HG03135 (cell line): Measurements from ENCODE around the gene RDX.
"Not testable (repeated sequence)": the region's sequence is repeated elsewhere in the genome, so short reads cannot be mapped to it uniquely, and the experiment has no call there.

Experiments
- ATAC-seq: cut with Tn5 transposase; IDR thresholded peaks from one replicate; pipeline ENCODE4 v1.9.1; 2021; ENCODE audit warnings: mild to moderate bottlenecking, moderate library complexity; ENCODE audit not compliant: unreplicated experiment

The RDX gene

DNA sequence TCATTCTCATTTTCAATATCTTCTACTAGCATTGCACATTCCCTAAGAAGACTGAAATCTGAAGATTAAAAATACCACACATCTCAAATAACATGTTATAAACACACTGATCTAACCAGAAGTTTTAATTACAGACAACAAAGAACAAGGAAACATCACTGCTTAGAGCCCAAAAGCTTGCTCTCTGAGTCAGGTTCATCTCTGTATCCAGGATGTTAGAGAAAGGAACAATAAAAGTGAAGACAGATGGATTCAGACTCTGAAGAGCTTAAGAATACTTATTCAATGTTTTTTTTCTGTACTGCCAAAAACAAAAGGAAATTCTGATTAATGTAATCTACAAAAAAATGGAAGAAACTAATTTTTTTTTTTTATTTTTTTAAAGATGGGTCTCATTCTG lies 16.5 kb downstream of the RDX start:
- ATAC-seq, result no peak

DNA sequence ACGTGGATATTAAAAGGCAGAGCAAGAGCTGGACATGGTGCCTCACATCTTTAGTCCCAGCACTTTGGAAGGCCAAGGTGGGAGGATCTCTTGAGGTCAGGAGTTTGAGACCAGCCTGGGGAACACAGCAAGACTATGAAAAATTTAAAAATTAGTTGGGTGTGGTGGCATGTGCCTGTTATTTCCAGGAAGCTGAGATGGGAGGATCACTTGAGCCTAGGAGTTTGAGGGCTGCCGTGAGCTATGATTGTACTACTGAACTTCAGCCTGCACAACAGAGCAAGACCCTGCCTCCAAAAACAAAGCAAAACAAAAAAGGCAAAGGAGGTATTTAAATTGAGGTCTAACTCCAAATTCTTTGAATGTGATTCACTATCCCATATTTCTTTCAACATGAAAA lies 23.5 kb downstream of the RDX start:
- no peak for ATAC-seq

DNA sequence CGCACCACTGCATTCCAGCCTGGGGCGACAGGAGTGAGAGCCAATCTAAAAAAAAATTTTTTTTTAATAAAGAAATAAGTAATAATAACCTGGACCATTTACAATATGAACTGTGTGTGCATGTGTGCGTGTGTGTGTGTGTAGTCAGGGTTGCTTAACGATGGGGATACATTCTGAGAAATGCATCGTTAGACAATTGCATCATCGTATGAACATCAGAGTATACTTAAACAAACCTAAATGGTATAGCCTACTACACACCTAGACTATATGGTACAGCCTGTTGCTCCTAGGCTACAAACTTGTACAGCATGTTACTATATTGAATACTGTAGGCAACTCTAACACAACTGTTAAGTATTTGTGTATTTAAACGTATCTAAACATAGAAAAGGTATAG lies 26.4 kb downstream of the RDX start:
- ATAC-seq, result no peak

DNA sequence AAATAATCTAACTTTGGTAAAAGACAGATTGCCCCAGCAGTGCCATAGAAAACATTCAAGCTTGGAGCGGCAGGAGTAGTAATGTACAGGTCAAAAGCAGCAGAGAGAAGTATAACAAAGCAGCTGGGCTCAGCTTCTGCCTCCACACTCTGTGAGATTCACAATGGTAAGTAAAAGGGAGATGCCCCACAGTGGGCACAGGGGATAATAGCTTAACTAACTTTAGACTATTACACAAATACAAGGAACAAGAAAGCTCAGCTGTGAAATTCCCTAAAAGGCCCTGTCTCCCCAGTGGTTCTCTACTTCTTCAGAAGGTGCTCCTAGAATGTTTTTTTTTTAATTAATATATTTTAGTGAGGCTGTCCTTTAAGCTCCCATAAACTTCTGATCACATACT lies 28.0 kb downstream of the RDX start:
- no peak for ATAC-seq

DNA sequence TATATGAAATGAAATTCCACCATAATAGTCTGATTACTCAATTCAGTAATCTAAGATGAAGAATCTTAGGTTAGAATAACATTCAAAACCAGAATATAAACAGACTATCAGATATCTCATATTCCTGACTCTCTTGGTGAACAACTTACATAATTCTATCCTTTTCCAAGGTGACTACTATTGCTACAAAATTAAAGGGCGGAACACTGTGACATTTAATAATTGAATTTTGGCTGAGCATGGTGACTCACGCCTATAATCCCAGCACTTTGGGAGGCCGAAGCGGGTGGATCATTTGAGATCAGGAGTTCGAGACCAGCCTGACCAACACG lies 34.4 kb downstream of the RDX start:
- no peak for ATAC-seq

DNA sequence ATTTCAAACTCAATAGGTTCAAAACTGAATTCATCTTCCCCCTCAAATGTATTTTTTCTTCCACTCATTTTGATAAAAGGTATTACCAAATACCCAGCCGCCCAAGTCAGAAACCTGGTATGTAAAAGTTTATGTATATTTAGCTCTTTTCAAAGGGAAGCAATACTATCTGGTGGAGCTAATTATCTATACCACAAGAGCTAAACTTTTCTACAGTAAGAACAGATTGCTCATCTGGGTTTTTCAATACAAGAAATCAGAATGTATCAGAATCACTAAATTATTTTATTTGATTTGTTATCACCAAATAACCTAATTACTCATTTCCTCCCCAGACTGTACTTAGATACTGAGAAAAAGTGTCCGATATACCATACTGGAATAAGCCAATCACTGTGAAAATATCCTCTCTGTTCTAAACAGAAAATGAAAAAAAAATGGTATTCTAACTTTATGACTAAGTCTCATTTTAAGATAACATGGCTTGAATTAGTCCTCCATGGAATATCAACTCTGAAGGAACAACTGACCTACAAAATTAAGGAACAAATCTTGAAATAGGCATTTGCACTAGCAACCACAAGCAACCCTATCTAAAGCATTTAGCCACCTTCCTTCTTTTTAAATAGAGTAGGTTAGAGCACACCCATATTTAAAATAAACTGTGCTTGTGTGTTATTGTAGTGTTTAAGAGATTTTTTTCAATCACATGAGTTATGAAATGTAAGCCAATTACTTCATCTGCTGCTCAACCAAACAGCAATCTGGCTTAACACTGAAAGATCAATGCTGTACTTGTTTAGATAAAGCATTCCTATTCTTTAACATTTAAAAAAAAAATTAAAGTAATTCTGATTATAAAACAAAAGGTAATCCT lies 35.0 kb downstream of the RDX start:
- no peak for ATAC-seq

DNA sequence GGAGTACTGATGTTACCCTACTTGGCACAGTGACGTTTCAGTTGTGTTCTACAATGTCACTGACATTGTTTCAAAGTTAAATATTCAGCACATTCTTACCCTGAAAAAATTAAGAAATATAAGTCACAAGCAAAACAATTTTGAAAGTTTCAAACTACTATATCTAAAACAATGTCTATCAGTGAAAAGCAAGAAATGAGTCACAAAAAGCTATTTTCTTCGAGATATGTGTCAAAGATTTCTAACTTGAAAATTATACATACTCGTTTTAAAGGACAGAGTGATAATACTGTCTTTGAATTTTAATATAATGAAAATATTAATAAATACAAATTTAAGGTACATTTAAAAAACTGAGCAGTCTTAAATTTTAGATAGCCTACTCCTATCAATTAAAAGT lies 42.9 kb downstream of the RDX start:
- ATAC-seq, result no peak

DNA sequence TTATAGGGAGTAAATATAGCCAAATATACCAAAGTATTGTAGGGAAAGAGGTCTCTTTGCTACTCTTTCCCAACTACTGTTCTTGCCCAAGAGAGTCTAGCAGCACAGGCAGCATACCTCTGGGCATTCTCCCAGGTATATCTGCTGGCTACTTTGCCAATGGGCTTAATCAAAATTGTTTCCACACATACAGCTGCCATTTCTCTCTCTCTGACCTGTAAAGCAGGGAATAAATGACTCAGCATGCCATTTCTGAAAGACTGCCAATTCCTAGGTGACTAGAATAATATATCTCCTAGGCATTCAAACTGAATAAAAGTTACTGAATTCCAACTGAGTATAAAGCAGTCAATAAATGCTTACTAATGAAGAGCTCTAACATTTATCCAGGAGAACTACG lies 44.6 kb downstream of the RDX start:
- no peak for ATAC-seq

DNA sequence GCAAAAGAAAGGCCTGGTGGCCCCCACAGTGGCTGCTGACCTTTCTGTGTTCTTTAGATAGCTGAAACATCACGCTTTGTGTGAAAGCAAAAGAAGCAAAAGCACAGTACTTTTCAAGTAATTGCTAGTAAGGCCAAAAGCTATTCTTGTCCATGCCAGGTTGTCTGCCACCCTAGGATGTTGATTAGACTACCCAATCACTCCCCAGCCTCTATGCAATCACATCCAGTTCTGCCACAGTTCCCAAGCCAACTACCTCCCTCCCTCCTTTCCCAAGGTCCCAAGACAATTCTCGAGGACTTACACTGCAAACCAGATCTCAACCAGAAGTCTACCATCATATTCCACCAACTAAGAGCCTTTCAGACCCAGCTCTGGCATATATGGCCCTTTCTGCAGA lies 46.2 kb downstream of the RDX start:
- no peak for ATAC-seq

DNA sequence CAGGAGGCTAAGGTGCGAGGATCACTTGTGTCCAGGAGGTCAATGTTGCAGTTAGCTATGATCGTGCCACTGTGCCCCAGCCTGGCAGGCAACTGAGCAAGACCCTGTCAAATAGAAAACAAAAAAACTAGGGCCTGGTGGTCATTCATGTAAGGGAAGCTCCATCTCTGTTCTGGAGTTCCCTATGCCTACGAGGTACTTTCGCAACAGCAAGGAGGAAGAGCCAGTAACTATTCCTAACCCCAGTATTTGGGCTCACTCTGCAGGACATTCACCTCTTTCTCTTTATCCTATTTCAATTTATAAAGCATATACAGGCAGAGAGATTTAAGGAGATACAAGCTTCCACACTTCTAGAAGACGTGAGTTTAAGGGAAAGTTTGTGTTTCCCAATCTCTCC lies 46.6 kb downstream of the RDX start:
- no peak for ATAC-seq

DNA sequence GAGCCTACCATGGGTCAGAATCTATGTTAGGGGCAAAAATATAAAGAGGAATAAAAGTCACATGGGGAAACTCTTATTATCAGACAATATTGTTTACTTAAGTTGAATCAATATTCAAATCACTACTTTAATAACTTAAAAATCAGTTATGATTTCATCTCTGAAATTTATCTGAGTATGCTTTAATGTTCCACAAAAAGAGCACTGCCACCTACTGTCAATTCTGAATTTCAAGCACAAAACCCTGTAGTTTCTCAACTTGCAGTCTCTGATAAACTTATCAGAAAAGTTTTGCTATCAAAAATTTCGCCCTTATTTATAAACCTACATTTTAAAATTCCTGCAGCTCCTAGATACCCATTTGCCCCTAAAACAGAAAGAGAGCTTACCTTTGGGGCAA lies 47.3 kb downstream of the RDX start:
- no peak for ATAC-seq

DNA sequence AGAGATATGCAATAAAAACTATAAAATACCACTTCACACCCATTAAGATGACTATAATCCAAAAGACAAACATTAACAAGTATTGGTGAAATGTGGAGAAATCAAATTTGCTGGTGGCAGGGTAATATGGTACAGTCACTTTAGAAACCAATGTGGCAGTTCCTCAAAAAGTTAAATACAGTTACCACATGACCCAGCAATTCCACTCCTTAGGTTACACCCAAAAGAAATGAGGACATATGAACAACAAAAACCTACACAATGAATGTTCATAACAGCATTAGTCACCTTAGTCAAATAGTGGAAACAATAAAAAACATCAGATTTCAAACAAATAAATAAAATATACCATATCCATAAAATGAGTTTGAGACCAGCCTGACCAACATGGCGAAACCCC lies 52.6 kb downstream of the RDX start:
- ATAC-seq, result no peak

DNA sequence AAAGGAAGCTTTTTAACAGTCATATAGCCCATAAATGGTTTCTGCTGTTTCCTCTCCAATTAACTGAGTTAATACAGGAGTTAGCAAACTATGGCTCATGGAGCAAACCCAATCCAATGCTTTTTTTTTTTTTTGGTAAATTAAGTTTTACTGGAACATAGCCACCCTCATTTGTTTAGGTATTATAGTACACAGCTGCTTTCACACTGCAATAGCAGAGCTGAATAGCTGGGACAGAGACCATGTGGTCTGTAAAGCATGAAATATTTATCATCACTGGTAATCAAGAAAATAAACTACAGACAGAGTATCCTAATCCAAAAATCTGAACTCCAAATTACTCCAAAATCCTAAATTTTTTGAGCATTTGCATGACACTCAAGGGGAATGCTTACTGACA lies 53.7 kb downstream of the RDX start:
- no peak for ATAC-seq

DNA sequence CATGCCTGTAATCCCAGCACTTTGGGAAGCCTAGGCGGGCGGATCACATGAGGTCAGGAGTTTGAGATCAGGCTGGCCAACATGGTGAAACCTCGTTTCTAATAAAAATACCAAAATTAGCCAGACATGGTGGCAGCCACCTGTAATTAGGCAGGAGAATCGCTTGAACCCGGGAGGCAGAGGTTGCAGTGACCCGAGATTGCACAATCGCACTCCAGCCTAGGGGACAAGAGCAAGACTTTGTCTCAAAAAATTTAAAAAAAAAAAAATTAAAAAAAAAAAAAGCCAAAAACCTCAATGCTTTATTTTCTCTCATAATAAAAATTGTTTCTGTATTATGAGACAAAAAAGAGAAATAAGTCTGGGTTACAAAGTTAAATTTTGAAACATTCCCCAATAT lies 54.2 kb downstream of the RDX start:
- ATAC-seq, result no peak

DNA sequence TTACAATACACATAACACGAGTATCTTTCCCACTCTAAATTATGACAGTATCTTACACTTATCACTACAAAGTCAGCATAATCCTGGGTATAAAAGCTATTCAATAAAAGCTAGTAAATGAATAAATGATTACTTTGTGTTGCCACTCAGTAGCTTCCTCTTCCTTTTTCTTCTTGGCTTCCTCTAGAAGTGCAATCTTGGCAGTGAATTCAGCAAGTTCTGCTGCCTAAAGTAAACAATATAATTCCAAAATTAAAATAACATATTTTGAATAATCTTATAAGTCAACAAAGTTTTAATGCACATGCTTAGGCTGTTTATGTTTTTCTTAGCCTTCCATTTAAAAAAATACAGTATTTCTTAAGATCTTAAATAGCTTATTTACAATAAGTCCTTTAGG lies 60.4 kb downstream of the RDX start:
- ATAC-seq, result no peak

DNA sequence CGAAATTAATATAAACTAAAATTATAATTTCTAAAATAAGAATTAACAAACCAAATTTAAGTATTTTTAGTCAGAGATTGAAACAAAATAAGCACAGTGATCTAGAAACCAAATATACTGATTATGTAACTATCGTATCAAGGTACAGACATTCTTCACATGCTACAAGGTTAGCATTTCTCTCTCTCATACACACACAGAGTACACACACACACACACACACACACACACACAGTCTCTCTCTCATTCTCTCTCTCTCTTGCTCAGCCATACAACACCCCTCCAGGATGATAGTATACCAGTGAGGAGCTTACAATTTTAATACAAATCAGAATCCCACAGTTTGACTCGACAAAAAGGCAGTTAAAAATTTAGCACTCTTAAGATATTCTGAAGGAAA lies 66.0 kb downstream of the RDX start:
- ATAC-seq, result no peak

DNA sequence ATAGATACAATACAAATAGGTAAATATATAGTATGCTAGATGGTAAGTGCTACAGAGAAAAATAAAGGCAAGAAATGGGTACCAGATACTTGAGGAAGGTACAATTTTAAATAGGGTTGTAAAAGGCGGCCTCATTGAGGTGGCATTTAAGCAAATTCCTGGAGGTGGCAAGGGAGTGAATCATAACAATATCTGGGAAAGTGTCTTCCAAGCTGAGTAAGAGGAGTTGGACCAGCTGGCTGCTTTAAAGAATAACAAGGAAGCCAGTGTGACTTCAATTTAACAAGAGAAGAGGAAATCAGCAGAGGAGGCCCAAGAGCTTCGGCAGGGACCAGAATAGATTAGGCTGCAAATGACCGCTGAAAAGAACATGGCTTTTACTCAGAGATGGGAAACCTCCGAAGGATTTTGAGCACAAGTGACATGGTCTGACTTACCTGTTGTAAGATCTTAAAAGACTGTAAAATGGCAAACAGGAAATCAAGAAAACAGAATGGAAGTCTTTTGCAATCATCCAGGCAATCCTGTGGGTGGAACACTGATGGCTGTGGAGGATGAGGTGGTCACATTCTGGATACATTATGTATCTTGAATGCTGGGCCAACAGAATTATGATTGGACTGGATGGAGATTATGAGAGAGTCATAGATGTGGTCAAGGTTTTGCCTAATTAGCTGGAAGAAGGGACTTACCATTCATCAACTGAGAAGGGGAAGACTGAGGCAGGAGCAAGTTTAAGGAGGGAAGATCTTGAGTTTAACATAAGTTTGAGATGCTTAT lies 77.2 kb downstream of the RDX start:
- no peak for ATAC-seq

DNA sequence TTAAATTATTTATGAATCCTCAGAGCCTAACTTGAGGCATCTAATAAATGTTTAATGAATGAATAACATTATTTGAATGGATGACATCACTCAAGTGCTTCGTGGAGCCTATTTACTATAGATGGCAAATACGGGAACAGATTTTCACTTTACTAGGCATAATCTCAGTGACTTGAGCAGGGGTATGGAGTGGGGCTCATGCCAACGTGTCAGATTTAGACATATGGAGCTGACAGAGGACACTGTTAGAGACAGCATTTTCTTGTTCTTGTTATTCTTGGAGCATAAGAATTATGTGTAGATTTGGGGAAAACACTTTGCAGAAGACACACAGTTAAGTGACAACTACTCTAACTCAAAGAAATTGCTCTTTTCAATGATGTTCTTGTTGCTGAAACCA lies 78.5 kb downstream of the RDX start:
- ATAC-seq, result no peak

DNA sequence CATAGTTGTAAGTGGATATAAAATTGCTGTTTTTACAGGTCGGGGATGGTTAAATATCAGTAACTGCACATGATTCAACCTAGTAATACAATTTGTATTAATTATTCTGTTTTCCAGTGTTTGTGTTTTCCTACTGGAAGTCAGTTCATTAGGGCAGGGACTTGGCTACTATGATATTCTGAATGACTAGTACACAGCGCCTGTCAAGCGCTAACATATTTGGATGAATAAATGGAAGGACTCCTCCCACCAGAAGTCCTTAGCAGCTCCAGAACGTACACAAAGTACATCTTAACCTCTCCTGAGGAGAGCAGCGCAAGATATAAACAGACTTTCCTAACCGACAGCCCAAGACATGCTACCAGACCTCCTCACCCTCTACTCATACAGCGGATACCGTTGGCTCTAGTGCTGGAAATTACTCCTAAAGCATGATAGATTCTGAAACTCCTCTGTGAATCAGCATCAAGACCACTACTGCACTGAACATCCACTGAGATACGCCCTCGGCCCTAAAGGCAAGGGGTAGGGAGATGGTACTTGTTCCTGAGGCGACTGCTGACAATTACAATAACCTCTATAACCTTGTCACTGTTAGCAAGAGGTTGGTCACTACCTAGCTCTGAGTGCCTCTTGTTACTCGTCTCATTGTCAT lies 79.1 kb downstream of the RDX start:
- ATAC-seq, result no peak

DNA sequence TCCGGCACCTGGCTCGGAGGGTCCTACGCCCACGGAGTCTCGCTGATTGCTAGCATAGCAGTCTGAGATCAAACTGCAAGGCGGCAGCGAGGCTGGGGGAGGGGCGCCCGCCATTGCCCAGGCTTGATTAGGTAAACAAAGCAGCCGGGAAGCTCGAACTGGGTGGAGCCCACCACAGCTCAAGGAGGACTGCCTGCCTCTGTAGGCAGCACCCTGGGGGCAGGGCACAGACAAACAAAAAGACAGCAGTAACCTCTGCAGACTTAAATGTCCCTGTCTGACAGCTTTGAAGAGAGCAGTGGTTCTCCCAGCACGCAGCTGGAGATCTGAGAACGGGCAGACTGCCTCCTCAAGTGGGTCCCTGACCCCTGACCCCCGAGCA lies 87.1 kb downstream of the RDX start:
- ATAC-seq, result not testable (repeated sequence)

DNA sequence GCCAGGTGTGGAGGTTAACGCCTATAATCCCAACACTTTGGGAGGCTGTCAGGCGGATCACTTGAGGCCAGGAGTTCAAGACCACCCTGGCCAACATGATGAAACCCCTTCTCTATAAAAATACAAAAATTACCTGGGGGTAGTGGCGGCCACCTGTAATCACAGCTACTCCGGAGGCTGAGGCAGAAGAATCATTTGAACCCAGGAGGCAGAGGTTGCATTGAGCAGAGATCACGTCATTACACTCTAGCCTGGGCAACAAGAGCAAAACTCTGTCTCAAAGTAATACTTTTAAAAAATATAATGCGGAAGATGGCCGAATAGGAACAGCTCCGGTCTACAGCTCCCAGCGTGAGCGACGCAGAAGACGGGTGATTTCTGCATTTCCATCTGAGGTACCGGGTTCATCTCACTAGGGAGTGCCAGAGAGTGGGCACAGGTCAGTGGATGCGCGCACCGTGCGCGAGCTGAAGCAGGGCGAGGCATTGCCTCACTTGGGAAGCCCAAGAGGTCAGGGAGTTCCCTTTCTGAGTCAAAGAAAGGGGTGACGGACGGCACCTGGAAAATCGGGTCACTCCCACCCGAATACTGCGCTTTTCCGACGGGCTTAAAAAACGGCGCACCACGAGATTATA lies 87.6 kb downstream of the RDX start:
- not testable (repeated sequence) for ATAC-seq

DNA sequence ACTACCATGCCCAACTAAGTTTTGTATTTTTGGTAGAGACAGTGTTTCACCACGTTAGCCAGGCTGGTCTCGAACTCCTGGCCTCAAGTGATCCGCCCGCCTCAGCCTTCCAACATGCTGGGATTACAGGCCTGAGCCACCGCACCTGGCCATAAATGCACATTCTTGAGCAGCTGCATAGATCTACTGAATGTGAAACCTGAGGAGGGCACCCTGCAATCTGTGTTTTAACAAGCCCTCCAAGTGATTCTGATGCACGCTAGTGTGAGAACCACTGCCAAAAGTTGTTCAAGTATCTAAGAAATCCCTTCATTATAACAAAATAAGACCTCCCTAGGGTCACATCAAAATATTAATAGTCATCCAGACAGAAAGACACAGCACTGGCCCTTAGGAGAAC lies 89.3 kb downstream of the RDX start:
- ATAC-seq, result no peak
